A549 (cell line): ENCODE results near the gene PTPRF. TPM values are rescaled to one million over a fixed set of nuclear protein-coding genes. Genes with fewer than 3 reads are reported as not detected.
A peak's percentile ranks its signal among the peaks of the same experiment; 100 is the strongest.

Source experiments
- ATAC-seq, 2 experiments: fragments of 200-7000 bp in 1 of 2; fragments of >200 bp in 1 of 2; cut with Nextera tagmentation in 1 of 2; cut with Tn5 transposase in 1 of 2; 3 replicates each; pipeline versions ENCODE4 v1.8.0 to v1.9.1; 2018 to 2020; ENCODE audit warnings: mild to moderate bottlenecking in 1 of 2, moderate library complexity in 1 of 2
- CTCF ChIA-PET: fragments of 300-600 bp; sonication (Branson Sonifier 250); formaldehyde crosslinking; extraction: SDS; loops from one replicate; lab custom pipeline; 2021; ENCODE audit warnings: antibody characterized with exemption, inconsistent platforms; lab: Yijun Ruan, JAX
- POLR2A ChIA-PET: fragments of 350-600 bp; formaldehyde crosslinking; extraction: SDS; loops from one replicate; lab custom pipeline; 2021; ENCODE audit warnings: antibody characterized with exemption, inconsistent platforms; lab: Yijun Ruan, JAX
- DNase-seq, 2 experiments: peaks; one replicate each; pipeline versions ENCODE4 v3.0.0 to v3.0.0-alpha.2; 2011 to 2016; ENCODE audit warnings: low read depth in 1 of 2, low spot score in 1 of 2
- FAIRE-seq: peaks from 2 replicates; lab custom pipeline; 2011; peaks lifted over from hg19 to GRCh38; lab: Jason Lieb, UNC
- H3K27ac ChIP-seq, 2 experiments: fragments of >200 bp; sonication (Bioruptor Twin); formaldehyde crosslinking; 3 replicates each; pipeline ENCODE4 v1.5.1; 2016 to 2017
- H3K4me1 ChIP-seq: fragments of >200 bp; sonication (Bioruptor Twin); formaldehyde crosslinking; 3 replicates; pipeline ENCODE4 v1.6.1; 2016
- H3K4me2 ChIP-seq: fragments of >200 bp; sonication (Bioruptor Twin); formaldehyde crosslinking; 3 replicates; pipeline ENCODE4 v1.6.1; 2016
- H3K4me3 ChIP-seq: fragments of >200 bp; sonication (Bioruptor Twin); formaldehyde crosslinking; 3 replicates; pipeline ENCODE4 v1.5.1; 2016
- H3K9me3 ChIP-seq: fragments of >200 bp; sonication (Bioruptor Twin); formaldehyde crosslinking; 3 replicates; pipeline ENCODE4 v1.6.1; 2016
- ATOH8 ChIP-seq: fragments of 250-450 bp; sonication (Bioruptor Pico); IDR thresholded peaks from 2 replicates; pipeline ENCODE4 v1.5.0; 2020; ENCODE audit warnings: low read depth, mild to moderate bottlenecking, moderate library complexity
- CTCF ChIP-seq: fragments of >200 bp; sonication (Bioruptor Twin); formaldehyde crosslinking; IDR thresholded peaks from 3 replicates; pipeline ENCODE4 v1.5.1; 2016
- E2F6 ChIP-seq: IDR thresholded peaks from 2 replicates; pipeline ENCODE4 v1.6.1; 2012; ENCODE audit warnings: low read depth, borderline replicate concordance
- EHF ChIP-seq: fragments of 250-450 bp; sonication (Bioruptor Pico); IDR thresholded peaks from 2 replicates; pipeline ENCODE4 v1.5.0; 2020; ENCODE audit warnings: mild to moderate bottlenecking
- EHMT2 ChIP-seq: fragments of 200-600 bp; sonication (generic); IDR thresholded peaks from 2 replicates; pipeline ENCODE4 v1.6.1; 2016; ENCODE audit warnings: antibody characterized with exemption, low read depth, mild to moderate bottlenecking, moderate library complexity
- FOSL2 ChIP-seq, 2 experiments: fragments of 450-650 bp in 1 of 2; fragments of >200 bp in 1 of 2; sonication (Bioruptor Twin) in 1 of 2; formaldehyde crosslinking; IDR thresholded peaks; 2 replicates each; pipeline versions ENCODE4 v1.5.0 to v1.6.1; 2016 to 2020; ENCODE audit warnings: mild to moderate bottlenecking in 1 of 2, moderate library complexity in 1 of 2
- HDAC2 ChIP-seq: fragments of 200-600 bp; sonication (generic); IDR thresholded peaks from 2 replicates; pipeline ENCODE4 v1.6.1; 2016
- HES2 ChIP-seq: fragments of >200 bp; sonication (Bioruptor Twin); formaldehyde crosslinking; IDR thresholded peaks from 2 replicates; pipeline ENCODE4 v1.6.1; 2016
- JUN ChIP-seq, 2 experiments: fragments of >200 bp; sonication (Bioruptor Twin); formaldehyde crosslinking; IDR thresholded peaks; 2 replicates in 1 of 2; 3 replicates in 1 of 2; pipeline ENCODE4 v1.6.1; 2016 to 2017
- KDM1A ChIP-seq: fragments of 200-600 bp; sonication (generic); IDR thresholded peaks from 2 replicates; pipeline ENCODE4 v1.6.1; 2016; ENCODE audit warnings: low read depth, mild to moderate bottlenecking
- KDM5A ChIP-seq: fragments of 200-600 bp; sonication (generic); IDR thresholded peaks from 2 replicates; pipeline ENCODE4 v1.6.1; 2016; ENCODE audit warnings: antibody characterized with exemption, mild to moderate bottlenecking
- MAFK ChIP-seq: fragments of 450-650 bp; IDR thresholded peaks from 2 replicates; pipeline ENCODE4 v1.6.1; 2014; ENCODE audit not compliant: partially characterized antibody
- MYC ChIP-seq: IDR thresholded peaks from 2 replicates; pipeline ENCODE4 v1.6.1; 2012; ENCODE audit warnings: mild to moderate bottlenecking, inconsistent platforms, low read length, improper control_type of control experiment, borderline replicate concordance
- PBX3 ChIP-seq: IDR thresholded peaks from 2 replicates; pipeline ENCODE4 v1.6.1; 2012
- POLR2AphosphoS2 ChIP-seq: conservative IDR thresholded peaks from 2 replicates; pipeline ENCODE4 v1.6.1; 2012; ENCODE audit warnings: low read length, improper control_type of control experiment, inconsistent platforms
- REST ChIP-seq: fragments of 200-600 bp; sonication (generic); IDR thresholded peaks from 2 replicates; pipeline ENCODE4 v1.6.1; 2016; ENCODE audit warnings: antibody characterized with exemption, mild to moderate bottlenecking, moderate library complexity
- RNF2 ChIP-seq: fragments of 200-600 bp; sonication (generic); IDR thresholded peaks from 2 replicates; pipeline ENCODE4 v1.6.1; 2016; ENCODE audit warnings: low read depth, mild to moderate bottlenecking, antibody characterized with exemption, moderate library complexity, borderline replicate concordance
- SMC3 ChIP-seq: fragments of >200 bp; sonication (Bioruptor Twin); formaldehyde crosslinking; IDR thresholded peaks from 3 replicates; pipeline ENCODE4 v1.6.1; 2018; ENCODE audit warnings: inconsistent platforms
- WGBS: methylation state at CpG from one replicate; pipeline ENCODE4 v1.1.6; 2017; ENCODE audit errors: missing lambda C conversion rate; 5-methylcytosine and 5-hydroxymethylcytosine counted together
- polyA plus RNA-seq, 4 experiments: library from polyadenylated mRNA; depleted of rRNA in 3 of 4; stranded (reverse); fragments of >200 nt; fragmentation: RNase III in 1 of 4; extraction: RNeasy Plus Mini Kit Qiagen cat#74134 plus additional on column Dnase treatment in 1 of 4; gene quantifications; 2 replicates in 3 of 4; 3 replicates in 1 of 4; pipeline ENCODE4 v1.2.3, GENCODE V29; 2011 to 2017

The PTPRF gene
- polyA plus RNA-seq, 2 of the 4 experiments (the other 2 are of a cell fraction) = 68.5 to 96.5 TPM

GRCh38 chr1:43549921-43550597 is 19.4 kb downstream of the PTPRF start:
- no peak overlapping the region for H3K4me2 ChIP-seq
- no peak overlapping the region for H3K4me3 ChIP-seq
- FAIRE-seq (no peak), ATAC-seq (no peak), DNase-seq (no peak)
- no peak for TF ChIP-seq E2F6
- TF ChIP-seq REST = no peak
- no peak for TF ChIP-seq KDM1A
- no peak for TF ChIP-seq MAFK
- no peak for TF ChIP-seq MYC
- no peak for TF ChIP-seq HES2
- TF ChIP-seq ATOH8 (CRISPR knock-in tag) = no peak
- TF ChIP-seq EHF = no peak
- no peak for TF ChIP-seq JUN (IDR thresholded peaks at IDR 0.05)
- TF ChIP-seq EHMT2 = no peak
- no peak for TF ChIP-seq FOSL2 (IDR thresholded peaks at IDR 0.05)
- no peak for TF ChIP-seq FOSL2 (CRISPR knock-in tag; IDR thresholded peaks at IDR 0.05)
- no peak for TF ChIP-seq PBX3
- TF ChIP-seq POLR2AphosphoS2 = no peak
- no peak for TF ChIP-seq RNF2
- no peak for TF ChIP-seq KDM5A
- peak overlapping the region in 1 of 2 experiments; percentile 88; a peak in 3 of 6 replicates for H3K27ac ChIP-seq
- ChIA-PET CTCF (interaction anchor here (1.0 to 1.3 kb wide), 3 partner anchors 9 to 32 kb away, joined by 3 to 5 read pairs (median 4); no protein-coding TSS in a partner anchor), POLR2A (no interaction called here)
- no peaks in the 10 kb centered on the region for H3K9me3 ChIP-seq
- 90% methylated on average over 14 of the region's 30 CpGs for WGBS
- H3K4me1 ChIP-seq = peaks cover 75% of the 10 kb centered on the region

- POLR2A ChIA-PET = no interaction called here
- FAIRE-seq = no peak
- TF ChIP-seq HDAC2 (no peak), KDM1A (no peak), SMC3 (no peak), CTCF (no peak), HES2 (no peak)
- 86% methylated on average over 15 of the region's 15 CpGs for WGBS
- ATAC-seq = no peak
- no peaks in the 10 kb centered on the region for H3K9me3 ChIP-seq
- DNase-seq = no peak
- CTCF ChIA-PET = interaction anchor here (1.0 to 1.3 kb wide), 2 partner anchors 21 to 31 kb away, joined by 3 to 4 read pairs; no protein-coding TSS in a partner anchor
- H3K4me3 ChIP-seq = no peak overlapping the region
- no peak overlapping the region for H3K4me2 ChIP-seq
- peak overlapping the region in 1 of 2 experiments; percentile 88; a peak in 3 of 6 replicates for H3K27ac ChIP-seq
- peaks cover 68% of the 10 kb centered on the region for H3K4me1 ChIP-seq
Observed at GRCh38 chr1:43550598-43551246, 20.0 kb downstream of the PTPRF start.
